HG03039 (cell line): ENCODE measurements around the gene BLTP3B.

Experiments
- ATAC-seq: cut with Tn5 transposase; IDR thresholded peaks from one replicate; pipeline ENCODE4 v1.9.1; 2021; ENCODE audit warnings: mild to moderate bottlenecking, moderate library complexity; ENCODE audit not compliant: unreplicated experiment

Gene BLTP3B

DNA sequence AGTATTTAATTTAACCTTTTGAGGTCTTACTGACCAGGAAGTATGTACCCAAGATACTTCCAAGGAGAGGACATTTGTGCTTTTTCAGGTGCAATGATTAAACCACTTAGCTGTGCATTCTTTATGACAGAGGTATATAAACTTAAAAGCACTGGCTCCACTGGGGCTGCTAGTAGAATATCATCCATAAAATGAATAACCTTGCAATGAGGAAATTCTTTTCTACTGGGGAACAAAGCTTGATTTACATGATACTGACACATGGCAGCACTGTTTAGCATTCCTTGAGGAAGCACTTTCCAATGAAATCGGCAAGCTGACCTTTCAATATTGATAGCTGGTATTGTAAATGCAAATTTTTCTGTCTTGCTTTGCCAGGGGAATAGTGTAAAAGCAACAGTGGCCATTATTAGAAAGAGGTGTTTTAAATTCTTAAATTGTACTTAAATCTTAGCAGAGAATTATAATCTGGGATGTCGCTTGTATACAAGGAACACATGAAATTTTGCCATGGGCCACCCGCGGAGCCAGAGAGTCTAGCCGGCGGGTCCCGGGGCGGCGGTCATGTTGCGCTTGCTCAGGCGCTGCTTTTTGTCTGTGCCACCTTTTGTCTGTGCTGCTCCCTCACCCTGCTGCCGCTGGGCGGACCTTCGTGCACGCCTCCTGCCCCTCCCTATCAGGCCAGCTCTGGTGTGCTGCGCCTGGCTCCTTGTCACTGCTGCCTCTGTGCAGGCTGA lies 20.9 kb upstream of the BLTP3B start:
- ATAC-seq = peak; percentile 98

DNA sequence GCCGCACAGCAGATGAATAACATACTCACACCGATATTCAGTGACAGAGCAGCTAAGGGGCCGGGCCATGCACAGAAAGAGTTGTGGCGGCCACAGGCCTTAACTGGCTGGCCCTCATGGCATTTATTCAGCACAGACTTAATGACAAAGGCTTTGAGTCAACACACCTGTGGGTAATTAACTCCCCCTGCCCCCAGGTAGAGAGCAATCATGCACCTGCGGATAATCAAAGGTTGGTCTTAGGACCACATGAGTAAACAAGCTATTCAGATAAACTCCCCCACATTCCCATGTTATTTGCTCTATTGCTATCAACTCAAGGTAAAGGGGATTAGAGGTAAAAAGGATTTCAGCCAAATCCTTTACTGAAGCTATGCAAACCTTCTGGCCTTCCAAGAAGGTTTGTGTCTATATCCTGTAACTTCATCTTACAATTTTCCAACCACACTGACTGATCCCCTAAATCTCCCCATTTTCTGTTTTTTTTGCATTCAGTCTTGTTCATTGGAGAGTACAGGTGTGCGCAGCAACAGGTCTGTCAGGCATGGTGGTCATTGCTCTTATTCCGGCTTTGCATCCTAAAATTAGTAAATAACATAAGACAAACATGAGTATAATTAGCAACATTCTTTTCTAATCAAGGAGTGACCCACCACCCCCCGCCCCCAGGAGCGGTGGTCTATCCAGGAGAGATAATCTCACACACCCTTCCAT lies 16.9 kb upstream of the BLTP3B start:
- no peak for ATAC-seq

DNA sequence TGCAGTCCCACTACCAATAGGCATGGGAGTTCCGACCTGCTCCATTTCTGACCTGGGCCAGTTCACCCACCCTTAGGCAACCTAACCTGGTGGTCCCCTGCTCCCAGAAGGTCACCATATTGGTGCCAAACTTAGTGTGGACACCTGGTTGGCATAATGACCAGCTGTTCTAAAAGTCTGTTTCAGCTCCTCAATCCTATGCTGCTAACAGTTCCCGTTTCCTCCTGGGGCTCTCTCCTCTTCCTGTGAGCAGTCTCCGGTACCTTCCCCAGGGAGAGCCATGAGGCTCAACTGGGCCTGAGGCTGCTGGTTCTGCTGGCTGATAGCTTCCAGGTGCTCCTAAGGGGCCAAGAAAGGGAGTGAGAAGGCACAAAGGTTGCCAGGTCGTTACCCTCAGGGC lies 15.9 kb upstream of the BLTP3B start:
- no peak for ATAC-seq

DNA sequence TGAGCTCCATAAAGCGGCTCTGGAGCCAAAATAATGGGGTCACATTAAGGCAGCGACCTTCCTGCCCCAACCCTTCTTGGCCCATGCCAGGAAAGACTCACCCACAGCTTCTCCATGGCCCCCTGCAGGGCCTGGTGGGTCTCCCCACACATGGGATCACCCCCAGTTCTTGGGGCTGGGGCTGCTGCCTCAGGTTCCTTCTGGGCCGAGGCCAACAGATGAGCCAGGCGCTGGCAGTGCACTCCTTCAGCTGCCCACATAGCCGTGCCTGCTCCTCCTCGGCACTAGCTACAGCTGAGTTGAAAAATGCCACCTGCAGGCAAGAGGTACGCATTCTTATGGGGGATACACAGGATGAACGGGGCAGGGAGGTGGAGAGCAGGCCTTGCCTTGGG lies 14.8 kb upstream of the BLTP3B start:
- no peak for ATAC-seq

DNA sequence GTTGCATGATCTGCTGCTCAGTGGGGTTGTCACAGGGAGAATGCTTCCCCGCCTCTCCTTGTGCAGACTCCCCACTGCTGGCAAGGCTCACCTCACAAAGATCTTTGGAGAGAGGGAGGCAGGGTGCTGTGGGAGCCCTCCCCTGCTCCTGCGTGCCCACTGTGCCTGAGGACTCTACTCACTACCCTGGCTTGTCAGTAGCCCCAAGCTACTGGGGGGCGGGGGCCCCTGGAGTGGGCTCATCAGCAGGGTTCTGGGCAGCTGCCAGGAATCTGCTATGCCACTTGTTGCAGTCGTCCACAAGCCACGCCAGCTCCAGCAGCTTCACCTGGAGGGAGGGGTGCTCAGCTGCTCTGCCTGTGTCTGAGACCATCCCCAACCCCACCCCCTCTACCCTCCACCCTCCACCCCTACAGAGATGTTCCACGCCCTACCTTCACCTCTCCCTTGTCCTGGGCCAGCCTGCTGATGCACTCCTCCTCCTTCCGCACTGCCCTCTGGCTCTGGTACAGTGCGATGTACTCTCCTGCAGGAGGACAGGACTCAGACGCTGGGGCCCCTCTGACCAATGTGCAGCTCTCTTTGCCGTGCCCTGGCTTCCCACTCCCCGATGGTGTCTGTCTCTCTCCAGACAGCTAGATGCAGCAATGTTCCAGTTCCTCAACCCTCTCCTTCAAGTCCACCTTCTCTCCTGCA lies 14.2 kb upstream of the BLTP3B start:
- ATAC-seq = no peak

DNA sequence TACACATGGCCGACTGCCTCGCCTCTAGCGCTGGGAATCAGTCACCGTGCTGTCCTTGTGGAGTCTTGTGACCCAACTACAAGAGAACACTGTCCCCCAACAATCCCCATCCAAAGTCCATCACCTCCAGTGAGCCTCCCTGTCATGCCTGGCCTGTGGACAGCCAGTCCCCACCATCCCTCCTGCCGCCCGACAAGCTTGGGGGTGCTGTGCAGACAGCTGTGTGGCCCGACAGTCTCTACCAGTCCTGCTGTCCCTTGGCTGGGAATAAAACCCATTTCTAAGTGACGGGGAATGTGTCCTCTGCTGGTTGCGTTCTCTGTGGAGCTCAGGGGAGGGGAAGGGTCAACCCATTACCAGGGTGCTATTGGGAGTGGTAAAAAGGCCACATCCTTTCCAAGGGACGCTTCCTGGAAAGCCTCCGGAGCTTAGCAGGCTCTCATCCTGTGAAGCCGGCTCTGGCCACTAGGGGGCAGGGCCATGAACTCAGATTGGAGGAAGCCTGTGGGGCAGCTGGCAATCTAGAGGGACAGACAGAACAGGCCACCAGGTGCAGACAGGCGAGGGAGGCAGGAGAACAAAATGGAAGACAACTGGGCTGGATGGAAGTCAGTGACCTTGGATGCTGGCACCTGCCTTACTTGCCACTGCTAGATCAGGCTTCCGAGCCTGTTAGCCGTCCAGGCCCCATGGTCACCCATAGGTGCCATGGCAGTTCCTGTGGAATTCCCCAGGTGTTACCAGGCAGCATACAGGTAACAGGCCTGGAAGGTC lies 12.0 kb upstream of the BLTP3B start:
- ATAC-seq = peak; percentile 58

DNA sequence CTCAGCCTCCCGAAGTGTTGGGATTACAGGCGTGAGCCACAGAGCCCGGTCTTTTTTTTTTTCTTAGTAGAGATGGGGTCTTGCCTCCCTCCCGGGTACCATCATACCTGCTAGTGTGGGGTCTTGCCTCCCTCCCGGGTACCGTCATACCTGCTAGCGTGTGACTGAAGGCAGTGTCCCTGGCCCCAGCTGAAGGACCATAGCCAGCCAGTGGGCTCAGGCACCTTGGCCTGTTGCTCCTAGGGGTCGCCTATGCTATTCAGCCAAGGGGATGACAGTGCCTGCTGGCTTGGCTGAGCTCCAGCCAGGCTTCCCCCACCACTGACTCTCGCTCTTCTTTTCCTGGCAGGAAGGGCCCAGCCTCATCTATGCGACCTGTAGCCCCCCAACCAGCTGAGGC lies 10.5 kb upstream of the BLTP3B start:
- no peak for ATAC-seq

DNA sequence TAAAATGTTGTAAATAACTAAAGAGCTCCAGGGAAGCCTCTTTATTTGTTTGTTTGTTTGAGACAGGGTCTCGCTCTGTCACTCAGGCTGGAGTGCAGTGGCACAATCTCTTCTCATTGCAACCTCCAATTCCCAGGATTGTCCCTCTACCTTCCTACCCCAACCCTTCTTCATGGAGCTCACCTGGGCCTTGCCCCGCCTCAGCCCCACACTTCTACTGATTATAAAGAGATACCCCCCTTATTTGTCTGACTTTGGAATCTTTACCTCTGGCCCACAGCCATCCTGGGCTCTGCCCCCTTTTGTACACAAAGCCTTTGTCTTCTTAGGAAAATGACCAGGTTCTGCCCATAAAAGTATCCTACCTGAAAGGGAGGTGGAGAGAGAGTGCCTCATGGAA lies 9.1 kb upstream of the BLTP3B start:
- no peak for ATAC-seq

DNA sequence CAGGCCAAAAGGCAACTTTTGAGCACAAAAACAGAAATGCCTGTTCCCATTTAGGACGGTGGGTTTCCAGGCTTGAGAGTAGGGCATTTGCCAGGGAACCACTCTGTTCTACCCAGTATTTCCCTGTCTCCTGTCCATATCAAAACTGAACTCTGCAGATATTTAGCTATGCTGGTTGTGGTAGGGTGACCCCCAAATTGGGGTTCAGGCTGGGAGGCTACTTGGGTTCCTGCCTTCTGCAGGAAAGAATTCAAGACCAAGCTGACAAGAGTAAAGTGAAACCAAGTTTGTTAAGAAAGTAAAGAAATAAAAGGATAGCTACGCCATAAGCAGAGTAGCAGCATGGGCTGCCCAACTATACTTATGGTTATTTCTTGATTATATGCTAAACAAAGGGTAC lies 3.6 kb upstream of the BLTP3B start:
- ATAC-seq = no peak

DNA sequence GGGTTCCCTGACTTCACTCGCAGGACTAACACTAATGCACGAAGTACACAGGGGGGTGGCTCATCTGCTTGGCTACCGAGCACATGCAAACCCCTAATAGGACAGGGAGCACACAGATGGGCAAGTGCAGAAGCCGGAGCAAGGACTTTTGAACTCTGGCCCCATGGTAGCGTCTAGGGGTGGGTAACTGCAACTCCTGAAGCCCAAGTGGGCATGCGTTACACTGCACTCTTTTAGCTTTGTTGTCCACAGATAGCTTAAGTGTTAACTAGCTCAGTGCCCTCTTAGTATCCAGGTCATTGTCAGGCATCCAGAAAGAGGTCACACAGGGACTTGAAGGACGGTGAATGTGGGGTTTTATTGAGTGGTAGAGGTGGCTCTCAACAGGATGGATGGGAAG lies 3.0 kb upstream of the BLTP3B start:
- no peak for ATAC-seq

DNA sequence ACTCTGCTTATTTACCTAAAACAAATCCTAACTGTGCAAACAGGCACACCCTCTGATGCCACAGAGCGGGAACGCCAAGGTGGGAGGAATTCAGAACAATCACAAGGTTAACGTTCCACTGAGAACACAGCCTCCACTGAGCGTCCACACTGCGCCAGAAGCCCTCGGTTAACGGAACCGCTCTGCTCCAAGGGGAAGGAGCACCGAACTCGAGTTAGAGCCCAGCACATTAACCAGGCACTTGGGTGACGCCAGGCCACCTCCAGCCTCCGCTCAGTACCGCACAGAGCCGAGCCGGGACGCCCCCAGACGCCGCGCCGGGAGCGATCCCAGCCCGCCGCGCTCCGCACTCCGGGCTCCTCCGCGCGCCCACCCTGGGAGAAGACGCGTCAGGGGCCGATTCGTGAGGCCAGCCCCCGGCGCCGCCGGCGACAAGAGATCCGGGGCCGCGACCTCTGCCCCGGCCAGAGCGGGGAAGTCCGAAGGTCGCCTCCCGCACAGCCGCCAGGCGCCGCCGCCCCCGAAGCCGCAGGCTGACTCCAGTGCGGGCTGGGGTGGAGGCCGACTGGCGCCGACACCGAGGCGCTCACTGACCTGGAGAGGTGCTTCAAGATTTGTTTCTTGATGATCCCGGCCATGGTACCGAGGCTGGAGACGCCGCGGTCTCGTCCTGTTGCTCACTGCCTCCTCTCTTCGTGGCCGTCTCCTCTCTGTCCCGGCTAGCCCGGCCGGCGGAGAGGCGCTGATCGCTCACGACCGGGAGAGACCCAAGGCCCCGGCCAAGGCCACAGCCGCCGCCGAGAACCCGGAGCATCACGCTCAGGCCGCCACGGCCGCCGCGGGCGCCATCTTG lies 450 bp downstream of the BLTP3B start:
- ATAC-seq = peak; percentile 38

DNA sequence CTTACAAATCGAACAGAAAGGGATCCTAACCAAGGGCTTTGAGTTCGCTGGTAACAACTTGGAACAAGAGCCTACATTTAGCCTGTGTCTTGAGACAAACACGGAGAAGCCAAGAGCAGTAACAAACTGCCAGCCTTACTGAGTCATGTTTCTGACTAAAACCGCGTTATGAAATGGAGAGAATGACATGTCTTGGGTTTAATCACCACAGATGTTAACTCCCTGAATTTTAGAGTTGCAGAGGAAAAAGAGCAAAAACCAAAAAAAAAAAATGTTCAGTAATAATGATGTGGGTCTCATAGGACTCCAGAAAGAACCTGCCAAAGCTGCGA lies 1.0 kb downstream of the BLTP3B start:
- peak; percentile 27 for ATAC-seq

DNA sequence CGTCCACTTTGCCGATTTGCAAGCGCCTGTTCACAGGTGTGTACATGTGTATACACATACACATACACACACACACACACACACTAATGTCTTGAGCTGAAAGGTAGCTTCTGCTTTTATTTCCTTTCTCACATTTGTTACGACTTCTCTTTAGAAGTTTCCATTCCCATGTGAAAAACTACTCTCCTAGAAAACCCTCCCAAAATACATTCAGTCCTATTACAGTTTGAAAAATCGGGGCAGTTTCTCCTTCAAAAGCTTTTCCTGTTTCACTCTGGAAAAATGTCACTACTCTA lies 3.9 kb downstream of the BLTP3B start:
- no peak for ATAC-seq

DNA sequence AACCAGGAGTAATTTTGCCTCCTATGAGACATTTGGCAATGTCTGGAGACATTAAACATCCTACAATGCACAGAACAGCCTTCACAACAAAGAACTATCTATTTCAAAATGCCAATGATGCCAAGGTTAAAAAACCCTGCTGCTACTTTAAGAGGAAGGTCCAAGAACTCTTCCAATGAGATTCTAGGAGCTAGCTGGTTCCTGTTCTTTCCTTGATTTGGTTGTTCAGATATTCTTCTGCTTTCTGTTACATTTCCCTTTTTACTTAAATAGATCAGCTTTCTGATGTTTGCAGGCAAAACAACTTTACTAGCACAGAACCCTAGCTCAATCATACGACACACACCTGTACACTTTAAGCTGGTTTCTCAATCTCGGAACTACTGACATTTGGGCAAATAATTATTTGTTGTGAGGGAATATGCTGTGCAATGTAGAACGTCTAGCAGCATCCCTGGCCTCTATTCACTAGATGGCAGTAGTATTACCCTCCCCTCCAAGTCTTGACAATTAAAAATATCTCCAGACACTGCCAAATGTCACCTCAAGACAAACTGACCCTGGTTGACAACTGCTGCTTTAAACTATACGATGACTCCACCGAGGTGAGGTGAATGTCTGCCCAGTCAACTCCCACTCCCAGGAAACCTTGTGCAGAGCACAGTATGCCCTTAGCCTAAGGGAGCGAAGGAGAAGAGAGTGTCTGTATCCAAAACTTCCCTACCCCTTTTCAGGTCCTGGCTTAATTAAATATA lies 4.4 kb downstream of the BLTP3B start:
- no peak for ATAC-seq

DNA sequence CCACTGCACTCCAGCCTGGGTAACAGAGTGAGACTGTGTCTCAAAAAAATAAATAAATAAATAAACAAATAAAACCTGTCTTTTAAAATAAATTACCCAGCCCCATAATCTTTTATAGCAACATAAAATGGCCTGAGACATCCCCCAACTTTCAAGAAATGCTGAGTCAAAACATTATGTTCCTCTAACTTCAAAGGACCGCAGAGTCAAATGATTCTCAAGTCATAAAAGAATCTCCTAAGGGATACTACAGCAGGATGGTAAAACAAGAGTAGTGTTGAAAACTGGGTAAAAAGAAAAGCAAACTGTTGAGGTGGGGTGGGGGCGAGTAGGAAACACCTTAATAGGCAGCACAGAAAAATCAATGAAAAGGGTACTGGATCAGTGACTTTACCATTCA lies 9.5 kb downstream of the BLTP3B start:
- no peak for ATAC-seq

DNA sequence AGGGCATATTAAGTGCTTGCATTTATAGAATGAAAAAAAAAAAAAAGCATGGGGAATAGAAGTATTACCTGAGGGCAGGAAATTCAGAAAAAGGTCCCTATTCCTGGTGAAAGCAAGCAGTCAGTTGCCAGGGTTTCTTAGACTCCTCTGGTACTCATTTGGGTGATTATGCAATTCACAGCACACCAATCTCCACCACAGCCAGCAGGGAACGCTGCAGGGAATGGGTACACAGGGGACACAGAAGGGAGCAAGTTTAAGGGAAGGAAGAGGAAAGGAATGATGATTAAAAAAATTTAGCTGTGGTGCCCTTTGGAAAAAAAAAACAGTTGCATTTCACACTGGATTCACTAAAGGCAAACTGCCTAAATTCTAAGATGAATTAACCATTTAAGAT lies 14.2 kb downstream of the BLTP3B start:
- ATAC-seq = no peak

DNA sequence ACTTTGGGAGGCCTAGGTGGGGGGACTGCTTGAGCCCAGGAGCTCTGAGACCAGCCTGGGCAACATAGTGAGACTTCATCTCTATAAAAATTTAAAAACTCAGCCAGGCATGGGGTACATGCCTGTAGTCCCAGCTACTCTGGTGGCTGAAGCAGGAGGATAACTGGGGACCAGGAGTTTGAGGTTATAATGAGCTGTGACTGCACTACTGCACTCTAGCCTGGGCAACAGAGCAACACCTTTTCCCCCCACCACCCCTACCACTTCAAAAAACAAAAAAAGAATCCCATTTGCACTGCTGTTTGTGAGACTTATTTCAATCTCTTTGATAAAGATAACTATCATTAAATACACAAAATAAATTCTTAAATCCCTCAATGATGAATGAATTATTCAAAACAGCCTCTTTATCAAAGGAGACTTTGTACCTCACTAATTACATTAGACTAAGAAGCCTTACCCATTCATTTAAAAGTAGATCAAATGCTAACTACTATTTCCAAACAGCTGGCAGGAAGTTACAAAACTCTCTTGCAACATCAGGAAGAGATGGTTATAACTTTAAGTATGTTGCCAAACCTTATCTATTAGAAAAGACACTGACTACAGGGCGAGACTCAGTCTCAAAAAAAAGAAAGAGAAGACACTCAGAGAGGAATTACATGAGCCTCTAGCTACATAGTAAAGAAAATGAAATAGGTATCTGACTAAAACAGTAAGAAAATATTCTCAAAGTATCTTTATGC lies 14.7 kb downstream of the BLTP3B start:
- no peak for ATAC-seq

DNA sequence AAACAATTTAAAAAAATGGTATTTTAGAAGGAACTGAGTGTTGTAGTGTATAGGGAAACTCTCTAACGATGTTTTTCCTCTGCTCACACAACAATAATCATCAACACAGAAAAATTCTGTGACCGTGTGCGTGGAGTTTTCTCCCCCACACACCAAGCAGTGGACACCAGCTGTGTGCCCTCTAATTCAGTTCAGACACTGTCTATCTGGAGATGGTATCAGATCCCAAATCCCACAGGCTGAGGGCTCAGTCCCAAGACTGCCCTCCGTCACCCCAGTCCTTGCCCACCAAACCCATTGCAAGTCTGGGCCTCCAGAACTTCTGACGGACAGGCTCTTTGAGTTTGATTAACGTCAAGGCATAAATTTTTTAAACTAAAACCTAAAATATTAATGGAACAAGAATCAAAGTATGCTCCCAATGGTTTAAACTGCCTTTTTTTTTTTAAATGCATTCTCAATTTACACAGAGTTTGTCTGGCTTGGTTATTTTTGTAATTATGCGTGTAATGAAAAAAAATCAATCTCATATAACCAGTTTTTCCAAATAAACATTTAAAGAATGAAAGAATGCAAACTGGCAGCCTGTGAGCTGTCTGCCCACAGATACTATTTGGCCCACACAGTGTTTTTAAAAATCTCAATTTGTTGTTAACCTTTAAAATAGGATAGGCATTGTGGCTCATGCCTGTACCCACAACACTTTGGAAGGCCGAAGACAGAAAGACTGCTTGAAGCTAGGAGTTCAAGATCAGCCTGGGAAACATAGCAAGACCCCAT lies 19.2 kb downstream of the BLTP3B start:
- no peak for ATAC-seq

DNA sequence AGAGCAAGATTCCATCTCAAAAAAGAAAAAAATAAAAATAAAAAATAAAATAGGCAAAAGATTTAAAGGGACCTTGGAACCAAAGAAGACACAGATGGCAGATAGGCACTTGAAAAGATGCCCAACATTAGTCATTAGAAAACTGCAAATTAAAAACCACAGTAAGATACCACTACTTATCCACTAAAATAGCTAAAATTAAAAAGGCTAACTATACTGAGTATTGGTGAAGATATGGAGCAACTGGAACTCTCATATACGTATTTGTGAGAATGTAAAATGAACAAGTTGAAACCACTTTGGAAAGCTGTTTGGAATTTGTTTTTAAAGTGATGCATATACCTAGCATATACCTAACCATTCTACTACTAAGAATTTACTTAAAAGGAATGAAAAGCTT lies 22.3 kb downstream of the BLTP3B start:
- ATAC-seq = no peak
